ENCODE measurements around the gene MRPL27.

MRPL27 gene

DNA sequence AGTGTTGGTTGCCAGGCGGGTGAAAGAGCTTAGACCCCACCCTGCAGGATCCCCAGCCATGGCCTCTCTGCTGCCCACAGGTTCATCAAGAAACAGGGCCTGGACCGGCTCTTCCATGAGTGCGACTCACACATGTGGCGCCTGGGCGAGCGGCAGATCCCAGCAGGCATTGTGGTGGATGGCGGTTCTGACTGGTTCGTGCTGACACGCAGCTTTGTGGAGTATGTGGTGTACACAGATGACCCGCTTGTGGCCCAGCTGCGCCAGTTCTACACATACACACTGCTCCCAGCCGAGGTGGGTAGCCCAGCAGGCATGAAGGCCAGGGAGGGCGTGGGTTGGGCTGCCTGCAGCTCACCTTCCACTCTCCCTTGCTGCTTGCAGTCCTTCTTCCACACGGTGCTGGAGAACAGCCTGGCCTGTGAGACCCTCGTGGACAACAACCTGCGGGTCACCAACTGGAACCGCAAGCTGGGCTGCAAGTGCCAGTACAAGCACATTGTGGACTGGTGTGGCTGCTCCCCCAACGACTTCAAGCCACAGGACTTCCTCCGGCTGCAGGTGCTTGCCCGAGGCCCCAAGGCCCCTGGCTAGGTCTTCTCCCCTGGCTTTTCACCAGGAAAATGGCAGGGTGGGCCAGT is 17.2 kb downstream of the MRPL27 start:
- in situ Hi-C loops (cut with HindIII; ENCODE audit: low pct_ligation_motif_present, low sequenced_read_pairs), result no loop called here
- H3K27ac ChIP-seq, result no peak overlapping the region
- peaks cover 55% of the 10 kb centered on the region for H3K36me3 ChIP-seq (replicated peaks)
- H3K4me3 ChIP-seq (ENCODE audit: low read depth, low read length), result no peak overlapping the region
- TF ChIP-seq, protein P1, sequence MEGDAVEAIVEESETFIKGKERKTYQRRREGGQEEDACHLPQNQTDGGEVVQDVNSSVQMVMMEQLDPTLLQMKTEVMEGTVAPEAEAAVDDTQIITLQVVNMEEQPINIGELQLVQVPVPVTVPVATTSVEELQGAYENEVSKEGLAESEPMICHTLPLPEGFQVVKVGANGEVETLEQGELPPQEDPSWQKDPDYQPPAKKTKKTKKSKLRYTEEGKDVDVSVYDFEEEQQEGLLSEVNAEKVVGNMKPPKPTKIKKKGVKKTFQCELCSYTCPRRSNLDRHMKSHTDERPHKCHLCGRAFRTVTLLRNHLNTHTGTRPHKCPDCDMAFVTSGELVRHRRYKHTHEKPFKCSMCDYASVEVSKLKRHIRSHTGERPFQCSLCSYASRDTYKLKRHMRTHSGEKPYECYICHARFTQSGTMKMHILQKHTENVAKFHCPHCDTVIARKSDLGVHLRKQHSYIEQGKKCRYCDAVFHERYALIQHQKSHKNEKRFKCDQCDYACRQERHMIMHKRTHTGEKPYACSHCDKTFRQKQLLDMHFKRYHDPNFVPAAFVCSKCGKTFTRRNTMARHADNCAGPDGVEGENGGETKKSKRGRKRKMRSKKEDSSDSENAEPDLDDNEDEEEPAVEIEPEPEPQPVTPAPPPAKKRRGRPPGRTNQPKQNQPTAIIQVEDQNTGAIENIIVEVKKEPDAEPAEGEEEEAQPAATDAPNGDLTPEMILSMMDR (IDR thresholded peaks at IDR 0.05; ENCODE audit: low read depth, low read length, missing control alignments), result no peak
- H3K27me3 ChIP-seq (replicated peaks), result no peaks in the 10 kb centered on the region
- DNase-seq, result no peak

- Histone ChIP-seq H3K27ac (no peak overlapping the region), H3K27me3 (replicated peaks) (no peaks in the 10 kb centered on the region), H3K4me3 (ENCODE audit: low read depth, low read length) (no peak overlapping the region), H3K36me3 (replicated peaks) (peaks cover 52% of the 10 kb centered on the region)
- TF ChIP-seq, protein P1 (IDR thresholded peaks at IDR 0.05; ENCODE audit: low read depth, low read length, missing control alignments), result no peak
- DNase-seq, result no peak
- in situ Hi-C loops (cut with HindIII; ENCODE audit: low pct_ligation_motif_present, low sequenced_read_pairs), result no loop called here
Observed at GRCh38 chr17:50355336-50355700, 17.7 kb downstream of the MRPL27 start.

GRCh38 chr17:50354776-50355175 is 18.2 kb downstream of the MRPL27 start:
- TF ChIP-seq, protein P1 (IDR thresholded peaks at IDR 0.05; ENCODE audit: low read depth, low read length, missing control alignments), result no peak
- no peak for DNase-seq
- Histone ChIP-seq H3K27ac (no peak overlapping the region), H3K4me3 (ENCODE audit: low read depth, low read length) (no peak overlapping the region), H3K36me3 (replicated peaks) (peaks cover 52% of the 10 kb centered on the region), H3K27me3 (replicated peaks) (no peaks in the 10 kb centered on the region)
- in situ Hi-C loops (cut with HindIII; ENCODE audit: low pct_ligation_motif_present, low sequenced_read_pairs), result no loop called here

DNA sequence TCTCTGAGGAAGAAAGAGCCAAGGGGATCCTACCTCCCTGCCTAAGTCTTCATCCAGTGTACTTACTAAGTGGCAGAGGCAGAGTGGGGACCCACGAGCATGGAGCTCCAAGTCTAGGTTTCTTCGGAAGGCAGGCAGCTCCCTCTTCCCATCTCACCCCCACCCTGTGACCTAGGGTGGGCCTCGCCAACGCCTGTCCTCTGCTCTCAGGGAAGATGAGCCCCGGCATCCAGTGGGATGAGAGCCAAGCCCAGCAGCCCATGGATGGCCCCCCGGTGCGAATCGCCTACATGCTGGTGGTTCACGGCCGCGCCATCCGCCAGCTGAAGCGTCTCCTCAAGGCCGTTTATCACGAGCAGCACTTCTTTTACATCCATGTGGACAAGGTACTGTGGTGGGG is 18.8 kb downstream of the MRPL27 start:
- no peak for DNase-seq
- in situ Hi-C loops (cut with HindIII; ENCODE audit: low pct_ligation_motif_present, low sequenced_read_pairs), result no loop called here
- Histone ChIP-seq H3K36me3 (replicated peaks) (peaks cover 52% of the 10 kb centered on the region), H3K27me3 (replicated peaks) (no peaks in the 10 kb centered on the region), H3K4me3 (ENCODE audit: low read depth, low read length) (no peak overlapping the region), H3K27ac (no peak overlapping the region)
- TF ChIP-seq, protein P1 (IDR thresholded peaks at IDR 0.05; ENCODE audit: low read depth, low read length, missing control alignments), result no peak

- Histone ChIP-seq H3K36me3 (replicated peaks) (peaks cover 48% of the 10 kb centered on the region), H3K27me3 (replicated peaks) (no peaks in the 10 kb centered on the region), H3K27ac (no peak overlapping the region), H3K4me3 (ENCODE audit: low read depth, low read length) (no peak overlapping the region)
- no peak for DNase-seq
- in situ Hi-C loops (cut with HindIII; ENCODE audit: low pct_ligation_motif_present, low sequenced_read_pairs), result no loop called here
- TF ChIP-seq, protein P1 (IDR thresholded peaks at IDR 0.05; ENCODE audit: low read depth, low read length, missing control alignments), result no peak
Observed at GRCh38 chr17:50353600-50354195, 19.3 kb downstream of the MRPL27 start.

Measured in brain microvascular endothelial cell (primary cell).